Measurements from ENCODE around the gene DCC.

DNA sequence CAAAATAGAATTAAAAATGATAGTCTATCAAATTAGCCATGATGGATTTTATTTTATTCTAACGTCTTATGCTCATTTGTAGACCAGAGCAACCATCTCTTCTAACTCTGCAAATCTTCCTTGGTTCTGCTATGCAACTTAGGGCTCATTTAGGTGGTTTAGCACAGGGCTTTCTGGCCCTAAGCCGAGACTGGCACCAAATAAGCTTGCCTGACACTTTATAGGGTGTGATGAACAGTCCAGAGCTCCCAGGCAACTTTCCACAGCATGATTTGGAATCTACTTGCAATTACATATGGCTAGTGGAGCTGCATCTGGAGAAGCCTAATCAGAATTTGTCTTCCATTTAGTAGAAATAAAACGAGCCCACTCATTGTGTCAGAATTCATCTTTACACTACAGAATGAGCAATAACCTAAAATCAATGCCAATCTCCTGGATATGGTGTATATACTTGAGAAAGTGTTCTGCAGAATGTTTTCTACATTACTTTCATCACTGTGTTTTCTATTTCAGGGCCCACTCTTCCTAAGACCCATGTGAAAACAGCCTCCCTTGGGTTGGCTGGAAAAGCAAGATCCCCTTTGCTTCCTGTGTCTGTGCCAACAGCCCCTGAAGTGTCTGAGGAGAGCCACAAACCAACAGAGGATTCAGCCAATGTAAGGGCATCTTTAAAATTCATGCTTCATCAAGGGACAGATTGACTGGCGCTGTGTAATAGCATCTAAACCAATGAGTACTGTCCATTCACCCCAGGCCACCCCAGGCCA, 1186.3 kb downstream of the DCC start:
- TF ChIP-seq, protein P1, sequence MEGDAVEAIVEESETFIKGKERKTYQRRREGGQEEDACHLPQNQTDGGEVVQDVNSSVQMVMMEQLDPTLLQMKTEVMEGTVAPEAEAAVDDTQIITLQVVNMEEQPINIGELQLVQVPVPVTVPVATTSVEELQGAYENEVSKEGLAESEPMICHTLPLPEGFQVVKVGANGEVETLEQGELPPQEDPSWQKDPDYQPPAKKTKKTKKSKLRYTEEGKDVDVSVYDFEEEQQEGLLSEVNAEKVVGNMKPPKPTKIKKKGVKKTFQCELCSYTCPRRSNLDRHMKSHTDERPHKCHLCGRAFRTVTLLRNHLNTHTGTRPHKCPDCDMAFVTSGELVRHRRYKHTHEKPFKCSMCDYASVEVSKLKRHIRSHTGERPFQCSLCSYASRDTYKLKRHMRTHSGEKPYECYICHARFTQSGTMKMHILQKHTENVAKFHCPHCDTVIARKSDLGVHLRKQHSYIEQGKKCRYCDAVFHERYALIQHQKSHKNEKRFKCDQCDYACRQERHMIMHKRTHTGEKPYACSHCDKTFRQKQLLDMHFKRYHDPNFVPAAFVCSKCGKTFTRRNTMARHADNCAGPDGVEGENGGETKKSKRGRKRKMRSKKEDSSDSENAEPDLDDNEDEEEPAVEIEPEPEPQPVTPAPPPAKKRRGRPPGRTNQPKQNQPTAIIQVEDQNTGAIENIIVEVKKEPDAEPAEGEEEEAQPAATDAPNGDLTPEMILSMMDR (IDR thresholded peaks at IDR 0.05; ENCODE audit: low read length): no peak
- TF ChIP-seq EZH2phosphoT487 (IDR thresholded peaks at IDR 0.05; ENCODE audit: low read length): no peak

Data from MM.1S (cell line).